ENCODE results near the gene BICD1. TPM values are rescaled to one million over a fixed set of nuclear protein-coding genes. Genes with fewer than 3 reads are reported as not detected.

BICD1 gene
- total and polyA plus RNA-seq, 2 experiments from 2014 or later = 59.3 to 83.6 TPM

DNA sequence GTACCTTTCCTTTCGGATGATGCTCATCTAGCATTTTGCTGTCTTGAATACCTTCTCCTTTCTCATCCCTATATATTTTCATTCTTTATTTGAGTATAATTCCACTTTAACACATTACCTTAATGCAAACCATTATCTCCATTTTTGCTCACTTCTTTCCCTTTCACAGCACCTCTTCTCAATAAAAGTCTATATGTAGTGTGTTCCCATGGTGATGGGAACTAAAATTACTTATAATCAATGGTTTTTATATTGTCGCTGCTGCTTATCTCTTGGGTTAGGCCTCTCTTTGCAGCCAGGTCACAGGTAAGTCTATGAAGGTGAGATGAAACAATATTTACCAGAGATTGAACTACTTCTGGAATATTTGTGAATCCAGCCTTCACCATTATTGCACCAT is 171.1 kb downstream of the BICD1 start (continued):
- TF ChIP-seq POLR2AphosphoS5 (IDR thresholded peaks at IDR 0.05; ENCODE audit: low read depth) (no peak), ZNF331 (CRISPR knock-in tag; IDR thresholded peaks at IDR 0.05; ENCODE audit: low read depth) (no peak)
- TF ChIP-seq, protein P1, sequence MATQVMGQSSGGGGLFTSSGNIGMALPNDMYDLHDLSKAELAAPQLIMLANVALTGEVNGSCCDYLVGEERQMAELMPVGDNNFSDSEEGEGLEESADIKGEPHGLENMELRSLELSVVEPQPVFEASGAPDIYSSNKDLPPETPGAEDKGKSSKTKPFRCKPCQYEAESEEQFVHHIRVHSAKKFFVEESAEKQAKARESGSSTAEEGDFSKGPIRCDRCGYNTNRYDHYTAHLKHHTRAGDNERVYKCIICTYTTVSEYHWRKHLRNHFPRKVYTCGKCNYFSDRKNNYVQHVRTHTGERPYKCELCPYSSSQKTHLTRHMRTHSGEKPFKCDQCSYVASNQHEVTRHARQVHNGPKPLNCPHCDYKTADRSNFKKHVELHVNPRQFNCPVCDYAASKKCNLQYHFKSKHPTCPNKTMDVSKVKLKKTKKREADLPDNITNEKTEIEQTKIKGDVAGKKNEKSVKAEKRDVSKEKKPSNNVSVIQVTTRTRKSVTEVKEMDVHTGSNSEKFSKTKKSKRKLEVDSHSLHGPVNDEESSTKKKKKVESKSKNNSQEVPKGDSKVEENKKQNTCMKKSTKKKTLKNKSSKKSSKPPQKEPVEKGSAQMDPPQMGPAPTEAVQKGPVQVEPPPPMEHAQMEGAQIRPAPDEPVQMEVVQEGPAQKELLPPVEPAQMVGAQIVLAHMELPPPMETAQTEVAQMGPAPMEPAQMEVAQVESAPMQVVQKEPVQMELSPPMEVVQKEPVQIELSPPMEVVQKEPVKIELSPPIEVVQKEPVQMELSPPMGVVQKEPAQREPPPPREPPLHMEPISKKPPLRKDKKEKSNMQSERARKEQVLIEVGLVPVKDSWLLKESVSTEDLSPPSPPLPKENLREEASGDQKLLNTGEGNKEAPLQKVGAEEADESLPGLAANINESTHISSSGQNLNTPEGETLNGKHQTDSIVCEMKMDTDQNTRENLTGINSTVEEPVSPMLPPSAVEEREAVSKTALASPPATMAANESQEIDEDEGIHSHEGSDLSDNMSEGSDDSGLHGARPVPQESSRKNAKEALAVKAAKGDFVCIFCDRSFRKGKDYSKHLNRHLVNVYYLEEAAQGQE (IDR thresholded peaks at IDR 0.05; ENCODE audit: unreplicated experiment) = no peak

- H3K4me2 ChIP-seq = no peak overlapping the region
- H3K4me1 Mint-ChIP-seq = peaks cover 12% of the 10 kb centered on the region
- H3F3A ChIP-seq (replicated peaks; ENCODE audit: low read depth) = no peaks in the 10 kb centered on the region
- H3K9me3 Mint-ChIP-seq = no peaks in the 10 kb centered on the region
- H3K27me3 ChIP-seq (ENCODE audit: insufficient read depth) = no peaks in the 10 kb centered on the region
- H4K20me1 ChIP-seq (replicated peaks; ENCODE audit: insufficient read depth) = no peaks in the 10 kb centered on the region
- no peak overlapping the region for H3K27ac ChIP-seq (ENCODE audit: low read depth)
- H3K4me3 ChIP-seq = no peak overlapping the region
- H3K4me1 ChIP-seq (ENCODE audit: insufficient read depth) = peaks cover 21% of the 10 kb centered on the region
- ATAC-seq (no peak), DNase-seq (ENCODE audit: low spot score) (no peak)
- H2AFZ ChIP-seq = no peak overlapping the region
- H3K27me3 Mint-ChIP-seq (ENCODE audit: insufficient read depth, low read depth, poor library complexity) = no peaks in the 10 kb centered on the region
- no peak overlapping the region for H3K4me3 Mint-ChIP-seq
- peaks cover 4% of the 10 kb centered on the region for H3K36me3 Mint-ChIP-seq (ENCODE audit: low read depth)
- H3K79me2 ChIP-seq (replicated peaks; ENCODE audit: insufficient read depth) = peaks cover 5% of the 10 kb centered on the region
- no peak overlapping the region for H3K27ac Mint-ChIP-seq
- H3K36me3 ChIP-seq (ENCODE audit: insufficient read depth) = no peaks in the 10 kb centered on the region
- TF ChIP-seq NANOG (IDR thresholded peaks at IDR 0.05; ENCODE audit: borderline replicate concordance) = no peak
- no peak for TF ChIP-seq ETS1 (IDR thresholded peaks at IDR 0.05)
- TF ChIP-seq CTCF (conservative IDR thresholded peaks at IDR 0.05; ENCODE audit: low read depth in 2 of 2) = no peak
- TF ChIP-seq CREB1 (CRISPR knock-in tag; IDR thresholded peaks at IDR 0.05; ENCODE audit: low read depth) = no peak
- no peak for TF ChIP-seq ZNF331 (CRISPR knock-in tag; IDR thresholded peaks at IDR 0.05; ENCODE audit: low read depth)
- no peaks in the 10 kb centered on the region for H3K9me2 ChIP-seq (ENCODE audit: insufficient read depth)
Measured at GRCh38 chr12:32281098-32281497, 174.5 kb downstream of the BICD1 start.

GRCh38 chr12:32284561-32284960 is 177.9 kb downstream of the BICD1 start:
- Mint-ChIP-seq H3K9me3 (peaks cover 3% of the 10 kb centered on the region; the same call in 1 of the 3 replicates), H3K4me1 (peaks cover 16% of the 10 kb centered on the region), H3K27me3 (ENCODE audit: insufficient read depth, low read depth, poor library complexity) (no peaks in the 10 kb centered on the region), H3K27ac (no peak overlapping the region), H3K36me3 (ENCODE audit: low read depth) (peaks cover 8% of the 10 kb centered on the region), H3K4me3 (no peak overlapping the region)
- Histone ChIP-seq H4K20me1 (replicated peaks; ENCODE audit: insufficient read depth) (no peaks in the 10 kb centered on the region), H2AFZ (no peak overlapping the region), H3K36me3 (ENCODE audit: insufficient read depth) (no peaks in the 10 kb centered on the region), H3K4me1 (ENCODE audit: insufficient read depth) (peaks cover 25% of the 10 kb centered on the region), H3K79me2 (replicated peaks; ENCODE audit: insufficient read depth) (peaks cover 30% of the 10 kb centered on the region), H3K4me3 (no peak overlapping the region), H3K4me2 (peak overlapping the region; percentile 16), H3K27ac (ENCODE audit: low read depth) (peak overlapping the region; percentile 33), H3K27me3 (ENCODE audit: insufficient read depth) (no peaks in the 10 kb centered on the region), H3F3A (replicated peaks; ENCODE audit: low read depth) (no peaks in the 10 kb centered on the region), H3K9me2 (ENCODE audit: insufficient read depth) (no peaks in the 10 kb centered on the region)
- peak; percentile 18; the same call in 1 of the 3 replicates for ATAC-seq
- peak; percentile 54 for DNase-seq (ENCODE audit: low spot score)
- no peak for TF ChIP-seq ZNF462 (CRISPR knock-in tag; IDR thresholded peaks at IDR 0.05)
